ENCODE data around the gene PEX11B. TPM values are rescaled to one million over a fixed set of nuclear protein-coding genes. Genes with fewer than 3 reads are reported as not detected.

The PEX11B gene
- total and polyA plus RNA-seq, 2 donors (not counting 3 experiments of a cell fraction or from before 2014, with no cell fraction given) = 30.5 to 42.5 TPM

- H3K9ac ChIP-seq (replicated peaks; ENCODE audit: extremely low read depth, insufficient read depth, low read length) = no peak overlapping the region
- FAIRE-seq = no peak
- CTCF ChIA-PET = interaction anchor here (1.0 to 1.1 kb wide), 2 partner anchors 12 to 24 kb away, joined by 3 to 4 read pairs; no protein-coding TSS in a partner anchor
- H3K4me2 ChIP-seq (ENCODE audit: insufficient read depth, low read length) = no peak overlapping the region
- H3K36me3 ChIP-seq (ENCODE audit: control insufficient read depth in 2 of 2, extremely low read depth in 1 of 2, insufficient read depth in 2 of 2, low read length in 2 of 2) = no peaks in the 10 kb centered on the region
- no peaks in the 10 kb centered on the region for H3K9me3 ChIP-seq (replicated peaks; ENCODE audit: control insufficient read depth, insufficient read depth, low read length)
- H3K79me2 ChIP-seq (ENCODE audit: control insufficient read depth, insufficient read depth, low read length) = peaks cover 76% of the 10 kb centered on the region
- POLR2A ChIA-PET = interaction anchor here (1.0 kb wide), 1 partner anchor 11 kb away, joined by 3 read pairs; the partner anchor contains the start of genes ANKRD34A and POLR3GL
- H2AFZ ChIP-seq (ENCODE audit: low read depth, low read length) = no peak overlapping the region
- H3K4me1 ChIP-seq (ENCODE audit: control insufficient read depth, extremely low read depth, insufficient read depth, low read length) = peaks cover 33% of the 10 kb centered on the region
- H3K9me1 ChIP-seq (replicated peaks; ENCODE audit: control insufficient read depth, extremely low read depth, insufficient read depth, low read length) = no peaks in the 10 kb centered on the region
- no peak overlapping the region for H3K4me3 ChIP-seq (replicated peaks in 1 of 3; ENCODE audit: insufficient read depth in 1 of 3, low read depth in 1 of 3, low read length in 3 of 3)
- DNase-seq (ENCODE audit: low read depth, low spot score) = no peak
- H3K27ac ChIP-seq (ENCODE audit: insufficient read depth, low read depth, low read length) = no peak overlapping the region
- BruUV-seq (replicated peaks) = no TSS peak
- H3K27me3 ChIP-seq (ENCODE audit: control insufficient read depth in 2 of 2, insufficient read depth in 2 of 2, low read length in 2 of 2) = no peaks in the 10 kb centered on the region
- no peaks in the 10 kb centered on the region for H4K20me1 ChIP-seq (replicated peaks; ENCODE audit: control insufficient read depth, extremely low read depth, insufficient read depth, low read length)
- intact Hi-C loops (cut with micrococcal nuclease) = no loop called here
- TF ChIP-seq POLR2A (IDR thresholded peaks at IDR 0.05; ENCODE audit: low read depth, low read length) (no peak), CTCF (IDR thresholded peaks at IDR 0.05; ENCODE audit: extremely low read depth in 1 of 2, insufficient read depth in 1 of 2, low read depth in 1 of 2, low read length in 2 of 2) (no peak), MAX (IDR thresholded peaks at IDR 0.05; ENCODE audit: insufficient read depth, insufficient read length) (no peak), GATA2 (IDR thresholded peaks at IDR 0.05; ENCODE audit: insufficient read depth, insufficient read length, low read depth, low read length) (no peak), FOS (IDR thresholded peaks at IDR 0.05; ENCODE audit: borderline replicate concordance, insufficient read depth, low read length) (no peak), JUN (IDR thresholded peaks at IDR 0.05; ENCODE audit: borderline replicate concordance, insufficient read depth, insufficient read length, low read depth) (no peak), MYC (IDR thresholded peaks at IDR 0.05; ENCODE audit: low read depth, low read length) (no peak), POLR2AphosphoS5 (IDR thresholded peaks at IDR 0.05; ENCODE audit: insufficient read depth, low read depth, low read length) (no peak), EZH2 (IDR thresholded peaks at IDR 0.05; ENCODE audit: borderline replicate concordance, low read depth, low read length, severe bottlenecking) (no peak)
- dilution Hi-C loops (cut with MboI; ENCODE audit: extremely low pct_ligation_motif_present, low sequenced_read_pairs) = no loop called here
These were observed 35.3 kb upstream of the PEX11B start for GRCh38 chr1:145953861-145954260.

Measured in endothelial cell of umbilical vein (primary cell).